ENCODE results near the gene NCS1.

DNA sequence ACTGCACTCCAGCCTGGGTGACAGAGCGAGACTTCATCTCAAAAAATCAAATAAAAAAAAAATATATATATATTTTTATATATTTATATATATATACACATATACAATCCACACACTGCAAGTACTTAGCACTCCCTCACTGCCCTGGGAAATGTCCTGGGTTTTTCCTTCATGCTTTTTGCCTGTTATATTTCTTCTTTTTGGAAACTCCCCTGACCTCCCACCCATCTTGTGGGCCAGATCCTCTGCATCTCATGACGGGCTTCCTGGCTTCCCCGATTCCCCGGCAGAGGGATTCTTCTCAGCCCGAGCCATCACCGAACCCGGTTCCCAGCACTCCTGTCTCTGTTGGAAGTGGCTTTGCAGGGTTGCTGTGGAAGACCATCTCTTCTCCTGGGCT lies 39.5 kb upstream of the NCS1 start:
- TF ChIP-seq, protein P1, sequence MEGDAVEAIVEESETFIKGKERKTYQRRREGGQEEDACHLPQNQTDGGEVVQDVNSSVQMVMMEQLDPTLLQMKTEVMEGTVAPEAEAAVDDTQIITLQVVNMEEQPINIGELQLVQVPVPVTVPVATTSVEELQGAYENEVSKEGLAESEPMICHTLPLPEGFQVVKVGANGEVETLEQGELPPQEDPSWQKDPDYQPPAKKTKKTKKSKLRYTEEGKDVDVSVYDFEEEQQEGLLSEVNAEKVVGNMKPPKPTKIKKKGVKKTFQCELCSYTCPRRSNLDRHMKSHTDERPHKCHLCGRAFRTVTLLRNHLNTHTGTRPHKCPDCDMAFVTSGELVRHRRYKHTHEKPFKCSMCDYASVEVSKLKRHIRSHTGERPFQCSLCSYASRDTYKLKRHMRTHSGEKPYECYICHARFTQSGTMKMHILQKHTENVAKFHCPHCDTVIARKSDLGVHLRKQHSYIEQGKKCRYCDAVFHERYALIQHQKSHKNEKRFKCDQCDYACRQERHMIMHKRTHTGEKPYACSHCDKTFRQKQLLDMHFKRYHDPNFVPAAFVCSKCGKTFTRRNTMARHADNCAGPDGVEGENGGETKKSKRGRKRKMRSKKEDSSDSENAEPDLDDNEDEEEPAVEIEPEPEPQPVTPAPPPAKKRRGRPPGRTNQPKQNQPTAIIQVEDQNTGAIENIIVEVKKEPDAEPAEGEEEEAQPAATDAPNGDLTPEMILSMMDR (conservative IDR thresholded peaks at IDR 0.05; ENCODE audit: low read length) = no peak
- TF ChIP-seq EZH2phosphoT487 (IDR thresholded peaks at IDR 0.05; ENCODE audit: borderline replicate concordance) = no peak

Data from Loucy (cell line).